Lower leg skin (tissue), 4 donors: Measurements from ENCODE around the gene TMEM209. TPM values are rescaled to one million over a fixed set of nuclear protein-coding genes. Genes with fewer than 3 reads are reported as not detected.
"Not testable (repeated sequence)": the region's sequence is repeated elsewhere in the genome, so short reads cannot be mapped to it uniquely, and the experiment has no call there.

Experiments used
- DNase-seq, 2 donors: peaks; one replicate each; pipeline ENCODE4 v3.0.0-alpha.2; 2019; ENCODE audit warnings: low spot score in 2 of 2
- H3K4me3 ChIP-seq: fragments of 200-600 bp; sonication (generic); 2 replicates; pipeline ENCODE4 v1.5.1; 2017; ENCODE audit warnings: mild to moderate bottlenecking, low read depth; ENCODE audit not compliant: poor library complexity, severe bottlenecking
- CTCF ChIP-seq, 3 donors: fragments of 450-650 bp; IDR thresholded peaks; one replicate each; pipeline ENCODE4 v1.5.1; 2016; ENCODE audit warnings: antibody characterized with exemption in 3 of 3, mild to moderate bottlenecking in 3 of 3, moderate library complexity in 2 of 3
- POLR2A ChIP-seq, 2 donors: fragments of 450-650 bp; IDR thresholded peaks; one replicate each; pipeline ENCODE4 v1.6.1; 2016 to 2017; ENCODE audit warnings: antibody characterized with exemption in 2 of 2, mild to moderate bottlenecking in 1 of 2, moderate library complexity in 1 of 2
- WGBS, 2 donors: methylation state at CpG; one replicate each; pipeline ENCODE4 v1.1.5; 2018; 5-methylcytosine and 5-hydroxymethylcytosine counted together
- intact Hi-C: fragments of 100-400 bp; cut with DNase I; formaldehyde crosslinking; loops from one replicate; pipeline ENCODE4 v1.15.0; 2023; ENCODE audit warnings: low total_unique reads
- total RNA-seq, 4 donors: library from RNA; depleted of rRNA; stranded (reverse); fragments of >200 nt; gene quantifications; one replicate each; pipeline ENCODE4 v1.1.0, GENCODE V29; 2016

TMEM209 gene
- total RNA-seq, 4 donors from 2014 or later: 8.0 to 12.7 (median 9.7) TPM

DNA sequence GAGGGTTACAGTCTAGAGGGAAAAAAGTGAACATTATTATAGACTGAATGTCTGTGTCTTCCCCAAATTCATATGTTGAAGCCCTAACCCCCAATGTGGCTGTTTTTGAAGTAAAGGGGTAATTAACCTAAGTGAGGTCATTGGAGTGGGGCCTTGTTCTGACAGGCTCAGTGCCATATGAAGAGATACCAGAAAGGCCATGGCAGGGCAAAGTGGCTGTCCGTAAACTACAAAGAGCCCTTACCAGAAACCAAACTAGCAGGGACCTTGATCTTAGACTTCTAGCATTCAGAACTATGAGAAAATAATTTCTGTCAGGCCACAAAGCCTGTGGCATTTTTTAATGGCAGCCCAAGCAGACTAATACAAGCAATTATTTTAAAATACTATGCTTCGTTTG is 8.7 kb downstream of the TMEM209 start:
- no peak for TF ChIP-seq POLR2A (IDR thresholded peaks at IDR 0.05)
- no peak for TF ChIP-seq CTCF (IDR thresholded peaks at IDR 0.05)
- WGBS, 2 donors: 72 to 91% methylated on average over 2 of the region's 2 CpGs
- H3K4me3 ChIP-seq: no peak overlapping the region
- intact Hi-C loops: no loop called here
- DNase-seq: no peak

DNA sequence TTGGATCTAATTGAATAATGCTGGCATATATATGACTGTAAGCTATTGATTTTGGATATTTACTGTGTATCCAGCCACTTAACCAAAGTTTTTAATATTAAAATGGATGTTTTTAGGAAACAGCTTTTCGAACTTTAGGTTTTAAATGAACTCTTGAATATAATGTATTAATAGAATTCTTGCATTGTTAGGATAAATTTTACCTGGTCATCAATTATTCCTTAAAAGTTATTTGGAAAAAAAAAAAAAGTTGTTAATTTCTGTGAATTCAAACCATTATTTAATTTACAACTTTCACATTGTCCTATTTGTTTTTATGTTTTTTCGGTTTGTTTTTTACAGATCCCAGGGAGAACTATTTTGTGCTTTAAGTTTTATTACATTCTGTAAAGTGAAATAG is 9.8 kb downstream of the TMEM209 start:
- H3K4me3 ChIP-seq: no peak overlapping the region
- intact Hi-C loops: no loop called here
- TF ChIP-seq POLR2A (IDR thresholded peaks at IDR 0.05) (no peak), CTCF (IDR thresholded peaks at IDR 0.05) (no peak)
- WGBS, 2 donors: 92 to 100% methylated on average over 2 of the region's 2 CpGs
- DNase-seq: no peak

- 95 to 99% methylated on average over 7 of the region's 7 CpGs for WGBS, 2 donors
- DNase-seq: no peak
- intact Hi-C loops: no loop called here
- no peak overlapping the region for H3K4me3 ChIP-seq
- no peak for TF ChIP-seq CTCF (IDR thresholded peaks at IDR 0.05)
- no peak for TF ChIP-seq POLR2A (IDR thresholded peaks at IDR 0.05)
Measured at GRCh38 chr7:130191791-130192190, 13.4 kb downstream of the TMEM209 start.

- intact Hi-C loops: no loop called here
- no peak overlapping the region for H3K4me3 ChIP-seq
- no peak for DNase-seq
- WGBS, 2 donors: 89 to 99% methylated on average over 5 of the region's 5 CpGs
- TF ChIP-seq CTCF (IDR thresholded peaks at IDR 0.05): no peak
- no peak for TF ChIP-seq POLR2A (IDR thresholded peaks at IDR 0.05)
Measured at GRCh38 chr7:130189343-130189742, 15.9 kb downstream of the TMEM209 start.

GRCh38 chr7:130187360-130187759 is 17.8 kb downstream of the TMEM209 start:
- TF ChIP-seq CTCF (IDR thresholded peaks at IDR 0.05) (no peak), POLR2A (IDR thresholded peaks at IDR 0.05) (no peak)
- H3K4me3 ChIP-seq: no peak overlapping the region
- DNase-seq: no peak
- WGBS, 2 donors: 87 to 96% methylated on average over 2 of the region's 2 CpGs
- intact Hi-C loops: no loop called here

GRCh38 chr7:130184349-130184748 is 20.9 kb downstream of the TMEM209 start:
- DNase-seq, H3K4me3 ChIP-seq, intact Hi-C loops: not testable (repeated sequence)
- 90 to 93% methylated on average over 5 of the region's 5 CpGs for WGBS, 2 donors
